ENCODE measurements around the gene BTBD7. TPM values are rescaled to one million over a fixed set of nuclear protein-coding genes. Genes with fewer than 3 reads are reported as not detected.

The BTBD7 gene
- total RNA-seq, 4 donors from 2014 or later = 37.4 to 53.1 (median 44.8) TPM

DNA sequence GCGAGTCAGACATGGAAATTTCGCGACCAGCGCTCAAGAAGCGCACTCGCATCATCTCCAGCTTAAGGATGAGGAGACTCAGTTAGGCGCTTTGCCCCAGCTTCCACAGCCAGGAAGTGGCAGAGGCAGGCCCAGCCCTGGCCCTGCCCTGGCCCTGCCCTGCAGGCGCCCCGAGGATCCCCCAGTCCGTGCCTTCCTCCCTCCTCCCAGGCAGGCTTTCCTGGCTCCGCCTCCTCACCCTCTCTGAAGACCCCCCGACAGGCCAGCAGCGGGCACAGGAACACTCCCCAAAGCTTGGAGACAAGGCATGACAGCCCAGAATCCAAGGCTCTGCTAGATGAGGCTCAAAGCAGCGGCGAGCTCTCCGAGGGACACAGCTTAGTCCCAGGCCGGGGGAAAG lies 100.7 kb downstream of the BTBD7 start:
- DNase-seq = no peak
- Histone ChIP-seq H3K4me1 (peaks cover 0 to 9% (median 6%) of the 10 kb centered on the region in 4 donors), H3K4me3 (no peak overlapping the region), H3K27me3 (no peaks in the 10 kb centered on the region), H3K27ac (no peak overlapping the region), H3K9me3 (no peaks in the 10 kb centered on the region), H3K36me3 (peaks cover 0 to 11% (median 5%) of the 10 kb centered on the region in 4 donors)
- intact Hi-C loops (cut with DNase I; ENCODE audit: low total_unique reads) = no loop called here
- in situ Hi-C loops (cut with MboI; ENCODE audit: low pct_ligation_motif_present in 1 of 4, low pct_unique_long_range_greater_than_20kb in 1 of 4, low sequenced_read_pairs in 3 of 4) = loop anchor here in 1 of 4 donors (25.0 kb wide), 1 partner anchor 305 kb away; no protein-coding TSS in a partner anchor
- whole genome bisulfite sequencing, 2 donors (ENCODE audit: low coverage in 1 of 2) = 69% methylated on average over 17 of the region's 17 CpGs; no CpG with 5 or more reads in 1 of the 2 donors
- TF ChIP-seq POLR2A (IDR thresholded peaks at IDR 0.05) = no peak
- no peak for TF ChIP-seq POLR2AphosphoS5 (IDR thresholded peaks at IDR 0.05)
- TF ChIP-seq, protein P1, sequence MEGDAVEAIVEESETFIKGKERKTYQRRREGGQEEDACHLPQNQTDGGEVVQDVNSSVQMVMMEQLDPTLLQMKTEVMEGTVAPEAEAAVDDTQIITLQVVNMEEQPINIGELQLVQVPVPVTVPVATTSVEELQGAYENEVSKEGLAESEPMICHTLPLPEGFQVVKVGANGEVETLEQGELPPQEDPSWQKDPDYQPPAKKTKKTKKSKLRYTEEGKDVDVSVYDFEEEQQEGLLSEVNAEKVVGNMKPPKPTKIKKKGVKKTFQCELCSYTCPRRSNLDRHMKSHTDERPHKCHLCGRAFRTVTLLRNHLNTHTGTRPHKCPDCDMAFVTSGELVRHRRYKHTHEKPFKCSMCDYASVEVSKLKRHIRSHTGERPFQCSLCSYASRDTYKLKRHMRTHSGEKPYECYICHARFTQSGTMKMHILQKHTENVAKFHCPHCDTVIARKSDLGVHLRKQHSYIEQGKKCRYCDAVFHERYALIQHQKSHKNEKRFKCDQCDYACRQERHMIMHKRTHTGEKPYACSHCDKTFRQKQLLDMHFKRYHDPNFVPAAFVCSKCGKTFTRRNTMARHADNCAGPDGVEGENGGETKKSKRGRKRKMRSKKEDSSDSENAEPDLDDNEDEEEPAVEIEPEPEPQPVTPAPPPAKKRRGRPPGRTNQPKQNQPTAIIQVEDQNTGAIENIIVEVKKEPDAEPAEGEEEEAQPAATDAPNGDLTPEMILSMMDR (IDR thresholded peaks at IDR 0.05) = no peak
- no peak for TF ChIP-seq EP300 (IDR thresholded peaks at IDR 0.05; ENCODE audit: low read depth)

DNA sequence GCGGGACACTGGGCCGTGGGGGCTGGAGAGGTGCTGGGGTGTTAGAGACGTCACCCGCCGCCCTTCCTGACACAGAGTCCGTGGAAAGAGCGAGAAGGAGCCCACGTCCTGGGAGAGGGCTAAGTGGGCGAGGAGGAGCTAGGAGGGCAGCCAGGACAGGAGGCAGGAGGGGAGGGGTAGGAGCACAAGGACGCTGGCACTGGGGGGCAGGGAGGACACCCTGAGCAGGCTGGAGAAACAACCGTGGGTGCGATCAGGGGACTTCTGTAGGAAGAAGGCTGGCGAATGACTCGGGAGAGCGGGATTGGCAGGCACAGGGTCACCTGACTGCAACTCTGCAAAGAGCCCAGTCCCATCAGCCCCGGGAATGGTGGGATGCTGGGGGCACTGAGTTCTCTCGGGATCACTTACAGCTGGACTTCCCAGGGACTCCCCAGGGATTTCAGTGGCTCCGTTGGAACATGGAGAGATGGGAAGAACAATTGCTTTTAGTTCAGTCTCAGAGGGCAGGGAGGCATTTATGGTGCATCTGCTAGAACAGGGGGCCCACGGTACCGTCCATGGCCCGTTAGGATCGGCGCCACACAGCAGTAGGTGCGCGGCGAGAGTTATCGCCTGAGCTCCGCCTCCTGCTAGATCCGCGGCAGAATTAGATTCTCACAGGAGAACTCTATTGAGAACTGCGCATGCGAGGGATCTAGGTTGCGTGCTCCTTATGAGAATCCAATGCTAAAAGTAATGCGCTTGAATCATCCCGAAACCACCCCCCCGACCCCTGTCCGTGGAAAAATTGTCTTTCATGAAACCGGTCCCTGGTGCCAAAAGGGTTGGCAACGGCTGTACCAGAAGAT lies 101.5 kb downstream of the BTBD7 start:
- intact Hi-C loops (cut with DNase I; ENCODE audit: low total_unique reads) = no loop called here
- no peak for DNase-seq
- no peaks in the 10 kb centered on the region for H3K9me3 ChIP-seq

DNA sequence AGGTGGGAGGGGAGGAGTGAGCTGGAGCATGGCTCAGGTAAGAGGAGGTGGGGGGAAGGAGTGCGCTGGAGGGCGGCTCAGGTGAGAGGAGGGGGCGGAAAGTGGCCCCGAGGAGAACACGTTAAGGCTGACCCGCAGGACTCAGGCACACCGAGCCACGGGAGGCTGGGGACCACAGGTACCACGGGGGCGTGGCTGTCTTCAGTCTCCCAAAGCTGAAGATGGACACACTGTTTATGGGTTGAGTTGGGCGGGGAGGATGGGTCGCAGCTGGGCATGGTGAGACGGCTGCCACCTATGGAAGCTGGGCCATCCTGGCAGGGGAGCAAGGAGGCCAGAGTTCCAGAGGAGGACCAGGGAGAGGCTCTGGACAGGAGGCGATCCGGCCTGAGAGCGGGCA lies 102.3 kb downstream of the BTBD7 start:
- Histone ChIP-seq H3K9me3 (no peaks in the 10 kb centered on the region), H3K27ac (no peak overlapping the region), H3K27me3 (no peaks in the 10 kb centered on the region), H3K36me3 (peaks cover 0 to 22% (median 11%) of the 10 kb centered on the region in 4 donors), H3K4me1 (peaks cover 0 to 9% (median 6%) of the 10 kb centered on the region in 4 donors), H3K4me3 (no peak overlapping the region)
- no peak for DNase-seq
- WGBS, 2 donors (ENCODE audit: low coverage in 1 of 2) = 93 to 95% methylated on average over 2 to 16 of the region's 16 CpGs
- intact Hi-C loops (cut with DNase I; ENCODE audit: low total_unique reads) = no loop called here
- TF ChIP-seq POLR2AphosphoS5 (IDR thresholded peaks at IDR 0.05) (no peak), POLR2A (IDR thresholded peaks at IDR 0.05) (no peak), EP300 (IDR thresholded peaks at IDR 0.05; ENCODE audit: low read depth) (no peak)
- TF ChIP-seq, protein P1 (IDR thresholded peaks at IDR 0.05) = no peak
- in situ Hi-C loops (cut with MboI; ENCODE audit: low pct_ligation_motif_present in 1 of 4, low pct_unique_long_range_greater_than_20kb in 1 of 4, low sequenced_read_pairs in 3 of 4) = loop anchor here in 1 of 4 donors (25.0 kb wide), 1 partner anchor 307 kb away; no protein-coding TSS in a partner anchor

More for the DNA sequence above, 101.5 kb downstream of the BTBD7 start:
- H3K4me3 ChIP-seq = peak overlapping the region; percentile 5 to 47 (median 26)
- no peaks in the 10 kb centered on the region for H3K27me3 ChIP-seq
- H3K27ac ChIP-seq = no peak overlapping the region
- in situ Hi-C loops (cut with MboI; ENCODE audit: low pct_ligation_motif_present in 1 of 4, low pct_unique_long_range_greater_than_20kb in 1 of 4, low sequenced_read_pairs in 3 of 4) = loop anchor here in 1 of 4 donors (25.0 kb wide), 1 partner anchor 306 kb away; no protein-coding TSS in a partner anchor
- TF ChIP-seq EP300 (IDR thresholded peaks at IDR 0.05; ENCODE audit: low read depth) = no peak
- TF ChIP-seq POLR2AphosphoS5 (IDR thresholded peaks at IDR 0.05) = no peak
- no peak for TF ChIP-seq POLR2A (IDR thresholded peaks at IDR 0.05)
- TF ChIP-seq, protein P1 (IDR thresholded peaks at IDR 0.05) = no peak
- H3K36me3 ChIP-seq = peaks cover 0 to 15% (median 7%) of the 10 kb centered on the region in 4 donors
- WGBS, 2 donors (ENCODE audit: low coverage in 1 of 2) = 40 to 44% methylated on average over 15 to 39 of the region's 39 CpGs
- H3K4me1 ChIP-seq = peaks cover 0 to 9% (median 6%) of the 10 kb centered on the region in 4 donors

DNA sequence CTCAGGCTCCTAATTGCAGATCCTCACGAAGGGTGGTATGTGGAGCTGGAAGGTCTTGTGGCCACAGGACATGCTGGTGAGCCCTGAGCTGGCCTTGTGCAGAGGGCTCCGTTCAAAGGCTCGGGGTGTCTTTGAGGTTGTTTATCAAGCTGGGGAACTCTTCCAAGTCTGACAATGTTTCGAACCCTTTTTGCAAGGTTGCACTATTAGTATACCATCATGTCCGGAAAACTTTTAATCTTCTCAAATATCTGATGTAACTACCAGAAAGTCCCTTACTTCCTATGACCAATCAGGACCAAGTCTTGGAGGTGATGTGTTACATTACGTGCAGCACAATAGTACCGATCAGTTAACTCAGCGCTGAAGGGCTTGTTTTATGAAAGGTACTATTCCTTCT lies 104.3 kb downstream of the BTBD7 start:
- Histone ChIP-seq H3K4me1 (peaks cover 0 to 9% (median 6%) of the 10 kb centered on the region in 4 donors), H3K4me3 (no peak overlapping the region), H3K36me3 (peaks cover 0 to 33% (median 13%) of the 10 kb centered on the region in 4 donors), H3K27ac (no peak overlapping the region), H3K9me3 (no peaks in the 10 kb centered on the region), H3K27me3 (no peaks in the 10 kb centered on the region)
- TF ChIP-seq POLR2A (IDR thresholded peaks at IDR 0.05) = no peak
- TF ChIP-seq, protein P1 (IDR thresholded peaks at IDR 0.05) = no peak
- no peak for TF ChIP-seq POLR2AphosphoS5 (IDR thresholded peaks at IDR 0.05)
- TF ChIP-seq EP300 (IDR thresholded peaks at IDR 0.05; ENCODE audit: low read depth) = no peak
- WGBS, 2 donors (ENCODE audit: low coverage in 1 of 2) = 89 to 91% methylated on average over 5 to 8 of the region's 8 CpGs
- no peak for DNase-seq
- intact Hi-C loops (cut with DNase I; ENCODE audit: low total_unique reads) = no loop called here
- in situ Hi-C loops (cut with MboI; ENCODE audit: low pct_ligation_motif_present in 1 of 4, low pct_unique_long_range_greater_than_20kb in 1 of 4, low sequenced_read_pairs in 3 of 4) = loop anchor here in 1 of 4 donors (25.0 kb wide), 1 partner anchor 309 kb away; no protein-coding TSS in a partner anchor
